OCI-LY7 (cell line): ENCODE results near the gene NCKAP5. TPM values are rescaled to one million over a fixed set of nuclear protein-coding genes. Genes with fewer than 3 reads are reported as not detected.

Experiments
- BruUV-seq: library from RNA; stranded (reverse); fragments of 400-500 nt; replicated peaks from 2 replicates; lab custom pipeline; 2021; lab: Mats Ljungman, UMichigan
- CTCF ChIA-PET: fragments of 300-600 bp; sonication (Branson Sonifier 250); formaldehyde crosslinking; loops from one replicate; lab custom pipeline; 2022; ENCODE audit warnings: antibody characterized with exemption; ENCODE audit not compliant: unreplicated experiment; lab: Charles Lee
- POLR2A ChIA-PET: fragments of 300-600 bp; sonication (Branson Sonifier 250); formaldehyde crosslinking; loops from one replicate; lab custom pipeline; 2022; ENCODE audit warnings: antibody characterized with exemption; lab: Charles Lee
- DNase-seq: peaks from one replicate; pipeline ENCODE4 v3.0.0-alpha.2; 2015; ENCODE audit warnings: low spot score
- H2AFZ ChIP-seq: fragments of 200-600 bp; sonication (generic), shearing (Covaris generic); 2 replicates; pipeline ENCODE4 v1.6.1; 2014; ENCODE audit warnings: mild to moderate bottlenecking, antibody characterized with exemption, low read length, moderate library complexity
- H3K27ac ChIP-seq: fragments of 200-600 bp; sonication (generic); 2 replicates; pipeline ENCODE4 v1.5.1; 2014; ENCODE audit warnings: mixed run types, low read depth, mild to moderate bottlenecking, moderate library complexity, low read length, inconsistent platforms; ENCODE audit not compliant: poor library complexity, severe bottlenecking
- H3K36me3 ChIP-seq: fragments of 200-600 bp; sonication (generic); 2 replicates; pipeline ENCODE4 v1.6.1; 2014; ENCODE audit warnings: mild to moderate bottlenecking, antibody characterized with exemption, low read length, moderate library complexity, mixed read lengths; ENCODE audit not compliant: insufficient read depth
- H3K4me1 ChIP-seq: fragments of 200-600 bp; sonication (generic); 2 replicates; pipeline ENCODE4 v1.5.1; 2014; ENCODE audit warnings: mild to moderate bottlenecking, low read length; ENCODE audit not compliant: insufficient read depth, poor library complexity, severe bottlenecking
- H3K4me2 ChIP-seq: fragments of 200-600 bp; sonication (generic); 2 replicates; pipeline ENCODE4 v1.6.1; 2014; ENCODE audit warnings: mild to moderate bottlenecking, low read length
- H3K4me3 ChIP-seq: fragments of 200-600 bp; sonication (generic); 2 replicates; pipeline ENCODE4 v1.5.1; 2014; ENCODE audit warnings: mild to moderate bottlenecking, low read depth, low read length; ENCODE audit not compliant: poor library complexity, severe bottlenecking
- H3K79me2 ChIP-seq: fragments of 200-600 bp; sonication (generic); 2 replicates; pipeline ENCODE4 v1.6.1; 2016; ENCODE audit warnings: low read depth, mild to moderate bottlenecking, low read length, moderate library complexity, mixed read lengths; ENCODE audit not compliant: insufficient read depth
- H3K9me2 ChIP-seq: fragments of 200-600 bp; sonication (generic); 2 replicates; pipeline ENCODE4 v1.6.1; 2016; ENCODE audit warnings: mild to moderate bottlenecking, low read length, mixed read lengths; ENCODE audit not compliant: insufficient read depth
- H3K9me3 ChIP-seq: fragments of 200-600 bp; sonication (generic); 2 replicates; pipeline ENCODE4 v1.6.1; 2014; ENCODE audit warnings: mild to moderate bottlenecking, mixed run types, low read length, mixed read lengths
- H4K20me1 ChIP-seq: fragments of 200-600 bp; sonication (generic); 2 replicates; pipeline ENCODE4 v1.6.1; 2014; ENCODE audit warnings: mild to moderate bottlenecking, antibody characterized with exemption, low read length, moderate library complexity, mixed read lengths; ENCODE audit not compliant: insufficient read depth
- EZH2phosphoT487 ChIP-seq: fragments of 200-600 bp; sonication (generic); IDR thresholded peaks from 2 replicates; pipeline ENCODE4 v1.6.1; 2018; ENCODE audit warnings: low read depth, borderline replicate concordance, mild to moderate bottlenecking, mixed run types, antibody characterized with exemption, low read length, moderate library complexity, mixed read lengths
- intact Hi-C: fragments of 100-400 bp; cut with micrococcal nuclease; formaldehyde crosslinking; loops from one replicate; pipeline ENCODE4 v1.10.0; 2022; ENCODE audit not compliant: unreplicated experiment
- total RNA-seq, 2 experiments: library from RNA; depleted of rRNA in 1 of 2; stranded (reverse); fragments of >200 nt in 1 of 2; shearing (Covaris generic) in 1 of 2; gene quantifications; 2 replicates each; pipeline ENCODE4 v1.2.3, GENCODE V29; 2014 to 2022
- TF ChIP-seq, protein P1 (sequence below): fragments of 200-600 bp; sonication (generic); conservative IDR thresholded peaks from 2 replicates; pipeline ENCODE4 v1.5.1; 2014; ENCODE audit warnings: mild to moderate bottlenecking, antibody characterized with exemption, low read length, moderate library complexity, mixed read lengths

Gene NCKAP5
- total RNA-seq, 2 experiments from 2014 or later: not detected

DNA sequence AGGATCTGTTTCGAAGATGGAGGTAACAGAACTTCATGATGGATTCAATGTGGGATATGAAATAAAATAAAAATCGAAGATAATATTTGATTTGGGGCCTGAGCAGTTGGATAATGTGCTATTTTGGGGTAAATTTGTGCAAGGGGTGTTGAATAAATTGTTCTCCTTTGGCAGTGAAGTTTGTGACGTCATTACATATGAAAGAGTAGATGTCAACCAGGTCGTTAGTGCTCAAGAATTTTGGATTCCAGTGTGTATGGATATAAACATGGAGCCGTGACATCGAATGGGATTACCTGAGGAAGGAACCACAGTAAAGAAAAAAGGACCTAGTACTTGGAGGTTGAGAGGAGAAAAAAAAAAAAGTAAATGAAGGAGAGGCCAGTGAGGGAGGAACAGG lies 253.0 kb downstream of the NCKAP5 start:
- Histone ChIP-seq H4K20me1 (no peaks in the 10 kb centered on the region), H3K27ac (no peak overlapping the region), H3K79me2 (no peaks in the 10 kb centered on the region), H3K9me3 (no peaks in the 10 kb centered on the region), H3K4me1 (no peaks in the 10 kb centered on the region), H3K9me2 (no peaks in the 10 kb centered on the region), H3K4me3 (no peak overlapping the region), H3K36me3 (no peaks in the 10 kb centered on the region), H2AFZ (no peak overlapping the region), H3K4me2 (no peak overlapping the region)
- TF ChIP-seq, protein P1, sequence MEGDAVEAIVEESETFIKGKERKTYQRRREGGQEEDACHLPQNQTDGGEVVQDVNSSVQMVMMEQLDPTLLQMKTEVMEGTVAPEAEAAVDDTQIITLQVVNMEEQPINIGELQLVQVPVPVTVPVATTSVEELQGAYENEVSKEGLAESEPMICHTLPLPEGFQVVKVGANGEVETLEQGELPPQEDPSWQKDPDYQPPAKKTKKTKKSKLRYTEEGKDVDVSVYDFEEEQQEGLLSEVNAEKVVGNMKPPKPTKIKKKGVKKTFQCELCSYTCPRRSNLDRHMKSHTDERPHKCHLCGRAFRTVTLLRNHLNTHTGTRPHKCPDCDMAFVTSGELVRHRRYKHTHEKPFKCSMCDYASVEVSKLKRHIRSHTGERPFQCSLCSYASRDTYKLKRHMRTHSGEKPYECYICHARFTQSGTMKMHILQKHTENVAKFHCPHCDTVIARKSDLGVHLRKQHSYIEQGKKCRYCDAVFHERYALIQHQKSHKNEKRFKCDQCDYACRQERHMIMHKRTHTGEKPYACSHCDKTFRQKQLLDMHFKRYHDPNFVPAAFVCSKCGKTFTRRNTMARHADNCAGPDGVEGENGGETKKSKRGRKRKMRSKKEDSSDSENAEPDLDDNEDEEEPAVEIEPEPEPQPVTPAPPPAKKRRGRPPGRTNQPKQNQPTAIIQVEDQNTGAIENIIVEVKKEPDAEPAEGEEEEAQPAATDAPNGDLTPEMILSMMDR: no peak
- no peak for TF ChIP-seq EZH2phosphoT487
- ChIA-PET CTCF (no interaction called here), POLR2A (no interaction called here)
- intact Hi-C loops: no loop called here
- no TSS peak for BruUV-seq
- DNase-seq: no peak

DNA sequence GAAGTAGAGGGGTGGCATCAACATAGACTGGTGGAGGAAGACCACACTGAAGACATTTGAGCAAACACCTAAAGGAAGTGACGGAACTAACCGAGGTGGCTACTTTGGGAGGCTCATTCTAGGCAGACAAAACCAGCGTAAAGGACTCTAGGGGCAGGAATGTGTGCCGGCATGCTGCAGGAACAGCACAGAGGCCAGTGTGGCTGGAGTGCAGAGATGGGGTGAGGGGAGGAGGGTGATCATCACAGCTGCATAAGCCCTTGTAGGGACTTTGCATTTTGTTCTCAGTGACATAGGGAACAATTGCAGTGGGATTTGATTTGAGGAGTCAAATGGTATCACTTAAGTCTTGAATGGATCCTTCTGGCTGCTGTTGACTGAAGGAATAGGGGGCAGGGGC lies 253.5 kb downstream of the NCKAP5 start:
- ChIA-PET CTCF (no interaction called here), POLR2A (no interaction called here)
- Histone ChIP-seq H3K27ac (no peak overlapping the region), H3K79me2 (no peaks in the 10 kb centered on the region), H3K4me2 (no peak overlapping the region), H2AFZ (no peak overlapping the region), H4K20me1 (no peaks in the 10 kb centered on the region), H3K4me3 (no peak overlapping the region), H3K9me3 (no peaks in the 10 kb centered on the region), H3K9me2 (no peaks in the 10 kb centered on the region), H3K4me1 (no peaks in the 10 kb centered on the region), H3K36me3 (no peaks in the 10 kb centered on the region)
- TF ChIP-seq, protein P1: no peak
- TF ChIP-seq EZH2phosphoT487: no peak
- BruUV-seq: no TSS peak
- intact Hi-C loops: no loop called here
- DNase-seq: no peak

- ChIA-PET POLR2A (no interaction called here), CTCF (no interaction called here)
- Histone ChIP-seq H3K27ac (no peak overlapping the region), H3K4me3 (no peak overlapping the region), H3K9me3 (no peaks in the 10 kb centered on the region), H2AFZ (no peak overlapping the region), H4K20me1 (no peaks in the 10 kb centered on the region), H3K36me3 (no peaks in the 10 kb centered on the region), H3K4me2 (no peak overlapping the region), H3K4me1 (no peaks in the 10 kb centered on the region), H3K79me2 (no peaks in the 10 kb centered on the region), H3K9me2 (no peaks in the 10 kb centered on the region)
- intact Hi-C loops: no loop called here
- no peak for DNase-seq
- BruUV-seq: no TSS peak
- TF ChIP-seq EZH2phosphoT487: no peak
- TF ChIP-seq, protein P1: no peak
Observed at GRCh38 chr2:133312038-133312729, 256.1 kb downstream of the NCKAP5 start.
